Urothelium cell line (cell line): Measurements from ENCODE around the gene C2orf74.
A peak's percentile ranks its signal among the peaks of the same experiment; 100 is the strongest.
"Not testable (repeated sequence)": the region's sequence is repeated elsewhere in the genome, so short reads cannot be mapped to it uniquely, and the experiment has no call there.

Source experiments
- DNase-seq: peaks from one replicate; pipeline ENCODE4 v3.0.0; 2011; ENCODE audit warnings: low spot score, mixed read lengths
- FAIRE-seq: peaks from 2 replicates; lab custom pipeline; 2011; peaks lifted over from hg19 to GRCh38; lab: Jason Lieb, UNC

Gene C2orf74

DNA sequence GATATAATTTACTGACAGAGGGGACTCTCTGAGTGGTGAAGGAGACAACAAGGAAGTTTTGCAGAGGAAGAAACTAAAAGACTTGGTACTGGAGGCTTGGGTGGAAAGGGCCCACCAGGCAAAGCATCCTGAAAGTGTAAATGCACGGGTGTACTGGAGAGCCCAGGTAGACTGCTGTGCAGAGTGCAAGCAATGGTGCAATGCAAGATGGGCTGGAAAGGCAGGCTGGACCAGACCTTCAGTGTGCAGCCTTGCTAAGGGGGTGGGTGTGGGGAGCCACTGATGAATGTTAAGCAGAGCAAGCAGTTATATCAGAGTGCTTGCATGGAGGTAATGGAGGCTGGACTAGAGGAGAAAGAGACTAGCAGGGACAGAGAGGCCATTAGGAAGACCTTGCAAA lies 10.7 kb downstream of the C2orf74 start:
- DNase-seq (no peak), FAIRE-seq (no peak)

DNA sequence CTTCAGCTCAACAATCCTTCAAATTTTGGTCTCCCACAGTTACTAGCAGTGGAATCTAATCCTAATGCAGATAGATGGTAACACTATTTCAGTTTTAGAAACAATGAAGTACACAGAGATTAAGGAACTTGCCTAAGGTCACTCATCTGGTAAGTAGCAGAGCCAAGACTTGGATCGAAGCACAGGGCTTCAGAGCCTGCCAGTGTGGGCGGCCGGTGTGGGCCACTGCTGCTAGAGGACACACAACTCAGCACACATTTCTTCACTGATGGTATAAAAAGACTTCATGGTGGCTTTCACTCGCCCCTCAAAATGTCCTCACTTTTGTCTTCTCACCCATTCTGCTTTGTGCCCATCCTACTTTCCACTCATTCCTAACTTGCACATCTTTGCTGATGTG lies 11.1 kb downstream of the C2orf74 start:
- FAIRE-seq, result no peak
- DNase-seq, result no peak

DNA sequence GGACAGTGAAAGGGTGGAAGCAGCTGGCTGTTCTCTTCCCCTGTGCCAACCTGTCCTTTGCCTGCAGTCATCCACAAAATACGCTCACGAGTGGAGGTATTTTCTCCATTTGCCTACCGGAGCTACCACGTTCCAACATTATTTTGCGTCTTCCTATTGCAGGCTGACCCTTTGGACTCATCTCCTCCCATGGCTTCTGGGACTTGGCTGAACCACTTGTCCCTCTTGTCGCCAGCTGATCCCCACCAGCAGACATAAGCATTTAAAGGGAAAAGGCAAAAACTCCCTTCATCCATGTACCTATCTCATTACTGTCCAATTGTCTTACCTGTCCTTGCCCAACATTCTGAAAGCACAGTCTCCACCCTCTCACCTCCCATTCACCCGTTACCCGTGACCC lies 13.0 kb downstream of the C2orf74 start:
- FAIRE-seq (no peak), DNase-seq (no peak)

DNA sequence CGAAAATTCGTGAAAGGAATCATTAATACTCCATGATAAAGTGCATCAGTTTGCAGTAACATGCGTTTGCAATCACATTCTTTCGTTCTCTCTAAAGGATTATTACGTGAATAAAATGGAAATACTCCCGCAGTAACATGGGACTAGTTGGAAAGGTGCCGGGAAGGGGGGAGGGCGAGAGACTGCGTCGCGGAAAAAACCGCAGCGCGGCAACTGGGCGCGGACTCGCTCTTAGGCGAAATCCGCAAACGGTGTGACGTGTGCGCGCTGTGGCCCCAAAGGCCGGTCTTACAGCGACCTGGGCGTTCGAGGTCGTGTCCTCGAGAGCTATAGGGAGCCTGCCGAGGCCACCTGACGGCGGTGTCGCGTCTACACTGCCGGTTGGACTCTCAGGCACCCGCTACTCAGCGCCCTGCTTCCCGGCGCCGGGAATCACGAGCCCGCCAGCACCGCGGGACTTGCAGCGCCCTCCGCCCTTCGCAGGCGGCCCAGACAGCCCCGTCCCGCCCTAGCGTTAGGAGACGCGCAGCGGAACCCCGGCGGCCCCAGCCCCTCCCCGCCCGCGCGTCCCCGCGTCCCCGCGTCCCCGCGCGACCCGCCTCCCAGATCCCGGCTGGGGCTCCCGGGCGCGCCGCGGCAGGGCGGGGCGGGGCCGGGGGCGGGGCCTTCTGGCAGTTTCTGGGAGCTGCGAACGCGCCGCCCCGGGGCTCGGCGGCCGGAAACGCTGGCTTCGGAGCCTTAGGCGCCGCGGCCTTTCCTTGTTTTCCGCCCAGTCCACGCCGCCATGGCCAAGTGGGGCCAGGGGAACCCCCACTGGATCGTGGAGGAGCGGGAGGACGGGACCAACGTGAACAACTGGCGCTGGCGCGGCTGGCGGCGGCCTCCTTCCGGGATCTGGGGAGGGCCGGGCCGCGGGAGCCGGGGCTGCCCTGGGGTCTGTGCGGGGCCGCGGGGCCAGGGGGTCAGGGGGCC lies 15.1 kb downstream of the C2orf74 start:
- FAIRE-seq, result no peak

DNA sequence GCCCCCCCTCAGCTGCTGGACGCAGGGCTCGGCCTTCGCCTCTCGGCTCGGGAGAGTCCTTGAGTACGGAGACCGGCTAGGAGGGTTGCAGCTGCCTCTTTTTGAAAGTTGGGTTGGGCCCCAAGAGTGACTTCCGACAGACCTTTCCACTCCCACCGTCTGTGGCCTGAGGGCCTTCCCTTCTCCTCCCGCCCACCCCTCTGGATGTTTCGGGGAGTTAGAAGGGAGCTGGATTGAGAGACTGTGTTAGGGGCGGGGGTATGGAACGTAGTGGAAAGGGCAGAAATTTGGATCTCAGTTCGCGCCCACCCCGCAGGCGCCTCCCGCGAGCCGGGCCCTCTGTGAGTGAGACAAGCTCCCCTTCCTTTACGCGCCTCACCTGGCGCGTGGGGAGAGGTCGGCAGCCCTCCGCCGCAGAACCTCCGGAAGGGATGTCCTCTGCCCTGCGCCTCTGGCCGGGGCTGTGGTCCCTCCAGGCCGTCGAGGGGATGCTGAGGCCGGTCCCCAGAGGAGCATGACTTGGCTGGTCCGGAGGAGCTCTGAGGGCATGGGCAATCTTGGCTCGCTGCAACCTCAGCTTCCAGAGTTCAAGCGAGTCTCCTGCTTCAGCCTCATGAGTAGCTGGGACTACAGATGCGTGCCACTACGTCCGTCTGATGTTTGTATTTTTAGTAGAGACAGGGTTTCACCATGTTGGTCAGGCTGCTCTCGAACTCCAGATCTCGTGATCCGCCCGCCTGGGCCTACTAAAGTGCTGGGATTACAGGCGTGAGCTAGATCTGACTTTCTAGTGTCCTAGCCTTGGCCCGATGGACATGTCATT lies 15.9 kb downstream of the C2orf74 start:
- FAIRE-seq (no peak), DNase-seq (no peak)

More for the DNA sequence above, 15.1 kb downstream of the C2orf74 start:
- peak; percentile 100 for DNase-seq

DNA sequence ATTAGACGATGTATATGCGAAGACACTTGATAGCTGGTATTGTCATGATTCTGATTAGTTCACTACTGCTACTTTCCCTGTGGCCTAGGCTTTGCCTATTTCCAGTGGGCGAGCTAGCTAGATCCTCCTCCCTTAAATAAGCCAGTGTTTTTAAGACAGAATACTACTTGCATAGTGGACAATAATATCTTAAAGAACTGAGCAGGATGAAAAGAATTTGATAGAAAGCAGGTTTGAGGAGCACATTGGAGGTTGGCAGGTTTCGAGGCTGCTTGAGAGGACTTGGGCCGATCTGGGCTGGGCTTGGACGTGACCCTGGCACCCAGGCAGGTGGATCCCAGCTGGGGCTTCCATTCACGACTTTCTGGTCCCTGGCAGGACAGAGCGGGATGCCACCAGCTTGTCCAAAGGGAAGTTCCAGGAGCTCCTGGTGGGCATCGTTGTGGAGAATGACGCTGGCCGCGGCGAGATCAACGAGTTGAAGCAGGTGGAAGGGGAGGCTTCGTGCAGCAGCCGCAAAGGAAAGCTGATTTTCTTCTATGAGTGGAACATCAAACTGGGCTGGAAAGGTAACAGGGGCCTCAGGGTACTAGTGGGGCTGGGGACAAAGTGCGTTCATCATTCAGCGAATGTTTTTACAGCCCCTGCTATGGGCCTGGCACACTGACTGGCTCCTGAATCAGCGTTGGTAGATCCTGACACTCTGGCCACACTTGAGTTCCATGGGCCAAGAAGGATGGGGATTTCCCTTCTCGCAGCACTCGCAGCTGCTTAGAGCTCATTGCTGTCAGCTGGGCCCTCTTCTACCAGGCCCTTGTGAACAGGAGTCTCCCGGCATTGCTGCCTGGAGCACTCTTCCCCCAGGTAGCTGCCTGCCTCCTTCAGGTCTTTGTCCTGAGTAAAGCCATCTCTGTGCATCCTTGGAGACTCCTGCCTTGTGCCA lies 16.9 kb downstream of the C2orf74 start:
- FAIRE-seq, result no peak
- no peak for DNase-seq

DNA sequence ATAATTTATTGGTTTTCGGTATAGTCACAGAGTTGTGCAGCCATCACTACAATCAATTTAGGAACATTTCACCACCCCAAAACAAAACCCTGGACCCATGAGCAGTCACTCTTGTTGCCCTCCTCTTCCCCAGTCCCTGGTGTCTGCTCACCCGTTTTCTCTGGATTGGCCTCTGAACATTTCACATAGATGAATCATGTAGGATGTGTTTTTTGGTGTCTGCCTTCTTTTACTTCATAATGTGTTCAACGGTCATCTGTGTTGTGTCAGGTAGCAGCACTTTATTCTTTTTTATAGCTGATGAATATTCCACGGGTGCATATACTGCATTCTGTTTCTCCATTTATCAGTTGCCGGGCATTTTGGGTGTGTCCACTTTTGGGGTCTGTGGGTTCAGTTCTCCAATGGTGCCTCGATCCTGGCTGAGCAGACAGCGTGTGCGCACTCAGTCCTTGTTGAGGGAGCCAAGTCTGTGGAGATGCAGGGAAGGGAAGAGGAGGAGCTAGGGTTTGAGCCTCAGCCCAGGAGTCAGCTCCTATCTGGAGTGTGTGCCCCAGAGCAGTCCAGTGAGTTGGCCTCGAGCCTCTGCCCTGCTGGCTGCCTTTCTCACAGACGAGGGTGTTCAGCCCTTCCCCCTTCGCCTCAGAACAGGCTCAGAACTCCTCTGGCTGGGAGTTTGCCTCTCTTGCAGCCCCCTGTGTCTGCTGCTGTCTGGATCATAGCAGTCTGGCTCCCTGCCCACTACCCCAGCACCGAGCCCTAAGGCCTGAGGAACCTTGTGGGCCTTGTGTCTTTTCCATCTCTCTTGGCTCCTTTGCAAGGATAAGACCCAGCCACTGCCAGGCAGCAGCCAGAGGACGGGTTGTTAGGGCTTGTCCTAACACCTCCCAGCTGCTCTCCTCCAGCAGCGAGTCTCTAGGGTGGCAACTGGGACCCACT lies 18.0 kb downstream of the C2orf74 start:
- no peak for FAIRE-seq
- DNase-seq, result no peak

DNA sequence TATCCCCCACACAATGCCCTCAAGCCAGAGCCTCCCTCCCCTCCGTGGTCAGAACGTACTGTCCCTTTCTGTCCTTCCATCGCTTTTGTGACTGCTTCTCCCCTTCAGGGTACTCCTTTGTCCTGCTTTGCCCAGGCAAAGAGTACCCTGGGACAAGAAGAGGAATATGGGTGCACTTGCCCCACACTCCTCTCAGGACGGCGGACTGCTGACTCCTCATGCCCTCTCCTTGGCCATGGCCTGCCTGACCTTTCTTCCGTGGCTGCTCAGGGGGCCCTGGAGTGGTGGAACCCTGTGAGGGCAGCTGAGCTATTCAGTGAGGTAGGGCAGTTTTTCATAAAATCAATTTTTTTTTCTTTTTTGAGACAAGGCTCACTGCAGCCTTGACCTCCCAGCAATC lies 18.7 kb downstream of the C2orf74 start:
- FAIRE-seq (no peak), DNase-seq (no peak)

DNA sequence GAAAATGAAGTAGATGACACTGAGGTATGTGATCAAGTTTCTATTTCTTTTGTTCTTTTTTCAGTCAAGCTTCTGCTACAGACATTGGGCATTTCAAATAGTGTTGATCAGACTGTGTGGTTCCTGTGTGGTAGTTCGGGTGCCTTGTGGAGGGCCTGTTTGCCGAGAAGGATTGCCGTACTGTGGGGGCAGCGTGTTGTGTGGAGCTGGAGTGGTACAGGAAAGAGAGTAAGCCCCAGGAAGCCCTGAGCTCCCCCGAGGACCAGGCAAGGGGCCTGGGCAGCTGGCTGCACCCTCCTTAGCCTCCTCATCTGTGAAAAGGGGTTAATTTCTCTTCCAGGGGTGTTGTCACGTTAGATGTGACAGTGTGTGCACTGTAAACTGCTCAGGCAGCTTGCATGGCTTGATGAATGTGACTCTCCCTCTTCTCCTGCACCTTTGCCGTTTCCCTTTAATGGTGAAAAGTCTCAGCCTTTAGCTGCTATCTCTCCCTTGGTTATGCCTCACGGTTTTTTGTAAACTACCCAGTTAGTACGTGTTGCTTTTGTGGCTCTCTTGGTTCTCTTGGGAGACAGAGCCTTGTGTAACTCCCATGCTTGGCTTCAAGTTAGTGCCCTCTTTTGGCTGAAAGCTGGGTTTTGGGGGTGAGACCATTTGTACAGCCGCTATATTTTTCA lies 19.5 kb downstream of the C2orf74 start:
- DNase-seq (no peak), FAIRE-seq (no peak)

DNA sequence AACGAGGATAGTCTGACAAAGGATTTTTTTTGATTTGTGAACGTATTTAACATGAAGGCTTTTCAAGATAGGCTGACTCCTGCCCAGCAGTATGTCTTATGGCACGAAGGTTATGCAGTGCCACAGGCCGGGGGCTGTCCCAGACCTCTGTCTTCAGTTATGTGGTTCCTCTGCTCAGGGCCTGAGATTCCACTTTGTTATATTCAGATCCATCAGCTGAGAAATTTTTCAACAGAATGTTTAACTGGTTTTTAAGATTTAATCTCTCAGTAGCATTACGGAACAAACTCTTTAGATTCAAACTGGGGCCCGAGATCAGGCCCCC lies 20.0 kb downstream of the C2orf74 start:
- FAIRE-seq (no peak), DNase-seq (no peak)

DNA sequence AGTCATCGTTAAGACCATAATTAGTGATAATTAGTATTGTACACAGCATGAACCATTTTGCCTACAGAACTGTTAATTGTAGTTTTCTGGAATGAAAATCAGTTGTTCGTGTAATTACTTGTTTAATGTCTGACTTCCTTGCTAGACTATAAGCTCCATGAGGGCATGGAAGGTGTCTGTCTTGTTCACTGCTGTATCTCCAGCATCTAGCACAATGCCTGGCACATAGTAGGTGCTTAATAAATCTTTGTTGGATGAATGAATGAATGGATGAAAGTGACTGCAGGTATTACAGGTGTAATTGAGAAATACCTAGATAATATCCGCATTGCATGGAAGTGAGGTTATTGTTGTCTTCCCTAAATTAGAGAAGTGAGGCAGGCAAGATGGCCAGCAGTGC lies 21.8 kb downstream of the C2orf74 start:
- DNase-seq (no peak), FAIRE-seq (no peak)

DNA sequence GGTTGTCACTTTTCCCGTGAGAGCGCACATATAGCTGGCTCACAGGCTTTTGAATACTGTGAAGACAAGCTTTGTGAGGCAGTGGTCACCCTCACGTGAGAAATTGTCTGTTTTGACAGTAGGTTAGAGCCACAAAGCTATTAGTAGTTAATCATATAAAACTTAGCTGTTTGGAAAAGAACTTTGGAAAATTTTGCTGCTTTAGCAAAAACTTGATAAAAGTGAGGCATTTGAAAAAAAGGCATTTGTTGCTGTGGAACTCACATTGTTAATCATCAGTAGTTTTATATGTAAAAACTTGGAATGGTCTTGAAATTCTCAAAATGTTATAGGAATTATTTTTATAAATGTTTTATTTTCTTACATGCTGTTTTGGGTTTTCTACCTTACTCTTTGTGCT lies 22.3 kb downstream of the C2orf74 start:
- no peak for FAIRE-seq
- no peak for DNase-seq

DNA sequence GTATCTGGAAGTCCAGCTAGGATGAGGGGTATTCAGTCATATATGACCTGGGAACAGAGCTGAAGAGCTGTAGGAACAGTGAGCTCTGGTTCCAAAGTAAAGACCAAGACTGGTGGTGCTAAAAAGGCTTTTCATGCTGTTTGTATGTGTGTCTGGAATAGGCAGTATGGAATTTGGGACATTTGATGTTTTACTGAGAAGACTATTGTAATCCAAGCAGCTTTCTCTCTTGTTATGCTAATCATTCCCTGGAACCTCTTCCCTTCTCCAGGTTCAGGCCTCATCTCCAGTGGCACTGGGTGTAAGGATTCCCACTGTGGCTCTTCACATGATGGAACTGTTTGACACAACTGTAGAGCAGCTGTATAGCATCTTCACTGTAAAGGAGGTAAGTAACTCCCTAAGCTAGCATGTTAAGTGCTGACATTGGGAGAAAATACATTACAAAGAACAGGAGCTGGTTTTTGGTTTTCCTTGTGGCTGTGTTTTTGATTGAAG lies 23.3 kb downstream of the C2orf74 start:
- FAIRE-seq, result no peak
- DNase-seq, result no peak

DNA sequence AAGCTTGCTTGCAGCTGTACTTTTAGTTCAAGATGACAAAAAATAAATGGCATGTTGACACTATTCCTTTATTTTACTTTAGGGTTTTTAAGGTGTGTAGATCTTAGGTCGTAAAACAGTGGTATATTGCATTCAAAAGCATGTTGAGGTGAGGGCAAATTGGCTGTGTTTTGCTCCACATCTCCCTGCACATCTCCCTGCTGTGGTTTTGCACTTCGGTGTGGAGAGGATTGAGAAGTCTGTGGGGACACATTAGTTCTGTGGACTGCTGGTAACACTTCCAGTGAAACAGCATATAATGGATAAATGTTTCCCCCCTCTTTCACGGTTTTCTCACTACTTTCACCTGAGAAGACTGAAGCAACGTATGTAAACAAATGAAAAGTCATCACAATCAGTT lies 25.1 kb downstream of the C2orf74 start:
- no peak for FAIRE-seq
- DNase-seq, result no peak

DNA sequence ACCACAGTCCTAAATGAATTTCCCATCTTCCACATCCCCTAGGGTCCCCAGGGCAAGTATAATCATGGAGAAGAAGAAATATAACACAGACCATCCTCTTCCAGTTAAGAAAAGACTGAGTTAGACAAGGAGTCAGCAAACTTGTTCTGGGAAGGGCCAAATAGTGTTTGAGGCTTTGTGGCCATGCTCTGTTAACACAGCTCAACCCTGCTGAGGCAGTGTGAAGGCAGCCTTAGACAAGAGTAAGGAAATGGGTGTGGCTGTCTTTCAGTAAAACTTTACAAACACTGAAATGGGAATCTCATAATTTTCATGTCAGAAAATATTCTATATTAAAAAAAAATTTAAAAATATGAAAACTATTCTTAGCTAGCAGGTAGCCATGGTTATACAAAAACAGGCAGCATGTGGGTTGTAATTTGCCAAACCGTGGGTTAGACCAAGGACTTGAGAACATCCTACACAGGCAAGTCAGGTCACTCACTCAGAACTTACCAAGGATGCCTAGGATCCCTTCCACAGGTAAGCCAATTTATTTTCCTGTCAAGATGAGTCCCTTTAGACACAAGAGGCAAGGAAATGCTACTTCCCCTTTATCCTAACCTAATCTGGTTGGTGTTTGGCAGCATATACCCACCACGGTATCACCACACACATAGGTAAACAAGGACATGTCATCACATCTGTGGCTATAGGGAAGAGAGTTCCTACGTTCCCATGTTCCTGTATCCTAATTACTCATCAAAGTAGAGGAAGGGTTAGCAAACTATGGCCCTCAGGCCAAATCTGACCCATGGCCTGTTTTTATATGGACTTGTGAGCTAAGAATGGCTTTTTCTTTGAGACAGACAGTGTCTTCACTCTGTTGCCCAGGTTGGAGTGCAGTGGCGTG lies 31.9 kb downstream of the C2orf74 start:
- peak; percentile 55 for FAIRE-seq
- no peak for DNase-seq

DNA sequence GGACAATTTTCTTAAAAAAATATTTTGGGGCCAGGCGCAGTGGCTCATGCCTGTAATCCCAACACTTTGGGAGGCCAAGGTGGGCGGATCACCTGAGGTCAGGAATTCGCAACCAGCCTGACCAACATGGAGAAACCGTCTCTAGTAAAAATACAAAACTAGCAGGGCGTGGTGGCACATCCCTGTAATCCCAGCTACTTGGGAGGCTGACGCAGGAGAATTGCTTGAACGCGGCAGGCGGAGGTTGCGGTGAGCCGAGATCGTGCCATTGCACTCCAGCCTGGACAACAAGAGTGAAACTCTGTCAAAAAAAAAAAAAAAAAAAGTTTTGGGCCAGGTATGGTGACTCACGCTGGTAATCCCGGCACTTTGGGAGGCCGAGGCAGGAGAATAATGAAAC lies 32.7 kb downstream of the C2orf74 start:
- not testable (repeated sequence) for DNase-seq, FAIRE-seq

DNA sequence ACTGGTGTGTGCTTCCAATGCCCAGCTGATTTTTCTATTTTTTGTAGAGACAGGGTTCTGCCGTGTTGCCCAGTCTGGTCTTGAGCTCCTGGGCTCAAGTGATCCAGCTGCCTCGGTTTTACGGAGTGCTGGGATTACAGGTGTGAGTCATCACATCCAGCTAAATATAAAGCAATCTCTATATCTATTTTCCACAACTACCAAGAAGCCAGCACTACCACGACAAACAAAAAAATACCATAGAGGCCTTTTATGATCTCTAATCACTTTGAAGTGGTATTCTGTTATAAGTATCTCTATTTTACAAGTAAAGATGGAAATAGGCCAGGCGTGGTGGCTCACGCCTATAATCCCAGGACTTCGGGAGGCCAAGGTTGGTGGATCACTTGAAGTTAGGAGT lies 34.7 kb downstream of the C2orf74 start:
- DNase-seq (no peak), FAIRE-seq (no peak)

DNA sequence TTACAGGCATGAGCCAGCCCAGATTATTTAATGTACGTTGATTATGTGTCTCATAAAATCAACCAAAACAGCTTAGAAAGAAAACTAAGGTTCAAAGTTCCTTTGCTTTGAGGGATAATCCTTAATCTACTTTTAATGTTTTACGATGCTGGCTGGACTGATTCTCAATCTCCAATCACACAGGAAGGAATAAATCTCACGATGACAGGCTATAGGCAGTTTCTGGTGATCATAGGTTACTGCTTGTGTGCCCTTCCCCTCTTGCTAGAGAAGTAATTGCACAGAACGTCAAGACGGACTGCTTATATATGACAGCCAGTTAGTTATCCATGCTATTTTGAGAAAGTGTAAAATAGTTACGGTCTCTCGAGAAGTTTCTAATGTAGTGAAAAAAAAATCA lies 43.1 kb downstream of the C2orf74 start:
- DNase-seq, result no peak
- FAIRE-seq, result no peak
